Measurements from ENCODE around the gene PCDH8.

DNA sequence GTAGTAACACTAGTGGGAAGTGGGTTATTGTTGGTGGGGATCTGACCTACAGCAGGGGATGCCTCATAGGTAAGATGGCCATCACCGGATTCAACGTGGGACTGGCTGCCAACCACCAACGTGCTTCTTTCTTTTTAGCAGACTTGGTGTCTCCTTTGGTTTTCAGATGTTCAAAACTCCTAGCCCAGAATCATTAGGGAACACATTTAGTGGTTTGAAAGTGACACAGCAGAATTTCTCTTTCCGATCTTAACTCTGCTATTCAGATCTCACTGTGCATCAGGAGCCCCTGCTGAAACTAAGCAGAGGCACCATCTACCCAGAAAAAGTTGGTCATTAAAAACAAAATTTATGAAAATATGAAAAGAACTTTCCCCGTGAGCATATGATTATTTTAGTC lies 36.7 kb upstream of the PCDH8 start:
- no peak for TF ChIP-seq CTCF (IDR thresholded peaks at IDR 0.05; ENCODE audit: poor library complexity, severe bottlenecking)
- TF ChIP-seq EZH2 (IDR thresholded peaks at IDR 0.05; ENCODE audit: borderline replicate concordance, insufficient read depth, low read length, poor library complexity, severe bottlenecking), result no peak
- TF ChIP-seq, protein P1, sequence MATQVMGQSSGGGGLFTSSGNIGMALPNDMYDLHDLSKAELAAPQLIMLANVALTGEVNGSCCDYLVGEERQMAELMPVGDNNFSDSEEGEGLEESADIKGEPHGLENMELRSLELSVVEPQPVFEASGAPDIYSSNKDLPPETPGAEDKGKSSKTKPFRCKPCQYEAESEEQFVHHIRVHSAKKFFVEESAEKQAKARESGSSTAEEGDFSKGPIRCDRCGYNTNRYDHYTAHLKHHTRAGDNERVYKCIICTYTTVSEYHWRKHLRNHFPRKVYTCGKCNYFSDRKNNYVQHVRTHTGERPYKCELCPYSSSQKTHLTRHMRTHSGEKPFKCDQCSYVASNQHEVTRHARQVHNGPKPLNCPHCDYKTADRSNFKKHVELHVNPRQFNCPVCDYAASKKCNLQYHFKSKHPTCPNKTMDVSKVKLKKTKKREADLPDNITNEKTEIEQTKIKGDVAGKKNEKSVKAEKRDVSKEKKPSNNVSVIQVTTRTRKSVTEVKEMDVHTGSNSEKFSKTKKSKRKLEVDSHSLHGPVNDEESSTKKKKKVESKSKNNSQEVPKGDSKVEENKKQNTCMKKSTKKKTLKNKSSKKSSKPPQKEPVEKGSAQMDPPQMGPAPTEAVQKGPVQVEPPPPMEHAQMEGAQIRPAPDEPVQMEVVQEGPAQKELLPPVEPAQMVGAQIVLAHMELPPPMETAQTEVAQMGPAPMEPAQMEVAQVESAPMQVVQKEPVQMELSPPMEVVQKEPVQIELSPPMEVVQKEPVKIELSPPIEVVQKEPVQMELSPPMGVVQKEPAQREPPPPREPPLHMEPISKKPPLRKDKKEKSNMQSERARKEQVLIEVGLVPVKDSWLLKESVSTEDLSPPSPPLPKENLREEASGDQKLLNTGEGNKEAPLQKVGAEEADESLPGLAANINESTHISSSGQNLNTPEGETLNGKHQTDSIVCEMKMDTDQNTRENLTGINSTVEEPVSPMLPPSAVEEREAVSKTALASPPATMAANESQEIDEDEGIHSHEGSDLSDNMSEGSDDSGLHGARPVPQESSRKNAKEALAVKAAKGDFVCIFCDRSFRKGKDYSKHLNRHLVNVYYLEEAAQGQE (IDR thresholded peaks at IDR 0.05; ENCODE audit: borderline replicate concordance), result no peak
- no peak for TF ChIP-seq POLR2AphosphoS5 (IDR thresholded peaks at IDR 0.05)
- TF ChIP-seq TAF1 (IDR thresholded peaks at IDR 0.05; ENCODE audit: low read depth), result no peak
- no peak for TF ChIP-seq SMC3 (conservative IDR thresholded peaks at IDR 0.05; ENCODE audit: poor library complexity)
- no peak for TF ChIP-seq RAD21 (conservative IDR thresholded peaks at IDR 0.05)

All from neural cell (in vitro differentiated cells).